Adrenal gland (tissue), 12 donors: ENCODE measurements around the gene ECE2. TPM values are rescaled to one million over a fixed set of nuclear protein-coding genes. Genes with fewer than 3 reads are reported as not detected.
"Not testable (repeated sequence)": the region's sequence is repeated elsewhere in the genome, so short reads cannot be mapped to it uniquely, and the experiment has no call there.

ENCODE experiments used
- DNase-seq, 7 donors: peaks; one replicate each; pipeline ENCODE4 v3.0.0-alpha.2; 2019 to 2020
- H3K27ac ChIP-seq, 5 donors: fragments of 200-600 bp; sonication (generic) in 4 of 5; 1 replicate in 3 of 5; 2 replicates in 2 of 5; pipeline versions ENCODE4 v1.5.1 to v1.8.0; 2016 to 2020; ENCODE audit warnings: mild to moderate bottlenecking in 1 of 5
- H3K27me3 ChIP-seq: fragments of 200-600 bp; 2 replicates; pipeline ENCODE4 v1.8.0; 2021
- H3K36me3 ChIP-seq, 2 donors: fragments of 200-600 bp; replicated peaks in 1 of 2; 1 replicate in 1 of 2; 2 replicates in 1 of 2; pipeline versions ENCODE4 v1.5.1 to v1.8.0; 2018 to 2022
- H3K4me1 ChIP-seq, 2 donors: fragments of 200-600 bp; replicated peaks in 1 of 2; 1 replicate in 1 of 2; 2 replicates in 1 of 2; pipeline versions ENCODE4 v1.5.1 to v1.8.0; 2018 to 2021
- H3K4me3 ChIP-seq, 4 donors: fragments of 200-600 bp; sonication (generic) in 3 of 4; one replicate each; pipeline ENCODE4 v1.5.1; 2016 to 2018
- H3K9me3 ChIP-seq, 3 donors: fragments of 200-600 bp; sonication (generic) in 1 of 3; replicated peaks in 1 of 3; 1 replicate in 2 of 3; 2 replicates in 1 of 3; pipeline versions ENCODE4 v1.5.1 to v1.8.0; 2016 to 2021
- CTCF ChIP-seq, 6 experiments: fragments of 450-650 bp in 4 of 6; fragments of 200-600 bp in 2 of 6; sonication (generic) in 1 of 6; IDR thresholded peaks; 1 replicate in 5 of 6; 2 replicates in 1 of 6; pipeline versions ENCODE4 v1.5.1 to v1.8.0; 2016 to 2021; ENCODE audit warnings: antibody characterized with exemption in 6 of 6, mild to moderate bottlenecking in 2 of 6, moderate library complexity in 1 of 6
- POLR2A ChIP-seq, 2 donors: fragments of 450-650 bp; IDR thresholded peaks; one replicate each; pipeline ENCODE4 v1.6.1; 2017; ENCODE audit warnings: antibody characterized with exemption in 2 of 2, mild to moderate bottlenecking in 2 of 2, moderate library complexity in 1 of 2
- WGBS, 4 donors: extraction: QIAGEN DNeasy Blood & Tissue Kit in 2 of 4; methylation state at CpG; one replicate each; pipeline versions ENCODE4 v1.1.5 to v1.1.7; 2013 to 2017; 5-methylcytosine and 5-hydroxymethylcytosine counted together
- intact Hi-C, 2 donors: fragments of 100-400 bp; cut with DNase I; formaldehyde crosslinking; loops; one replicate each; pipeline versions ENCODE4 v1.14.1 to v1.15.0; 2022 to 2023
- microRNA counts, 2 donors: library from miRNA; unstranded; fragments of <30 nt; microRNA quantifications; one replicate each; lab custom pipeline; 2016
- microRNA-seq, 3 donors: library from miRNA; unstranded; fragments of <30 nt; microRNA quantifications; one replicate each; pipeline ENCODE4, GENCODE V29; 2017 to 2020
- polyA plus RNA-seq, 3 donors: library from polyadenylated mRNA; stranded (reverse); fragments of 200-250 nt in 2 of 3; fragments of 350-450 nt in 1 of 3; fragmentation: Illumina TruSeq in 1 of 3; extraction: RNeasy Lipid Tissue Mini Kit (QIAGEN cat#74804) in 1 of 3; gene quantifications; one replicate each; pipeline ENCODE4 v1.2.3, GENCODE V29; 2013 to 2014
- small RNA-seq, 2 donors: library from RNA; depleted of rRNA; stranded (forward); fragments of <200 nt; gene quantifications; one replicate each; pipeline ENCODE3, GENCODE V24; 2016
- total RNA-seq, 9 donors: library from RNA; depleted of rRNA in 4 of 9; stranded (reverse); fragments of >200 nt in 4 of 9; fragments of 120-200 nt in 1 of 9; fragmentation: NEBNext Ultra II Directional in 1 of 9; extraction: Animal tissue kit (Norgen Biotek cat#: 25700) in 1 of 9; gene quantifications; one replicate each; pipeline versions ENCODE4 v1.1.0 to v1.2.4, GENCODE V29; 2013 to 2023
- donor health status: healthy with polysubstance abuse.
- donor health status: Bipolar disorder and iron deficiency.
- donor health status: DM: yes; HTN: yes; CAD: no.
- donor health status: DM: no; HTN: no; CAD: no.
- donor health status: DM: no; HTN: no; CAD: no.
- donor health status: DM: yes; HTN: yes; CAD: no.

Gene ECE2
- total and polyA plus RNA-seq, 12 donors: 0.27 to 15.2 (median 5.8) TPM; not detected in 4

GRCh38 chr3:184338511-184338945 is 62.7 kb downstream of the ECE2 start:
- H3K9me3 ChIP-seq: no peaks in the 10 kb centered on the region
- no peaks in the 10 kb centered on the region for H3K27me3 ChIP-seq
- H3K4me1 ChIP-seq: peaks cover 13 to 37% of the 10 kb centered on the region in 2 donors
- peak in 6 of 7 donors; percentile 40 to 94 (median 64) for DNase-seq
- H3K4me3 ChIP-seq: peak overlapping the region in 1 of 4 donors; percentile 5
- intact Hi-C loops: no loop called here
- WGBS, 4 donors: 36 to 80% (median 45%) methylated on average over 5 to 37 of the region's 37 CpGs
- H3K27ac ChIP-seq: peak overlapping the region in 3 of 5 donors; percentile 60 to 98 (median 97)
- peaks cover 0 to 41% of the 10 kb centered on the region in 2 donors for H3K36me3 ChIP-seq
- TF ChIP-seq POLR2A (IDR thresholded peaks at IDR 0.05): no peak
- TF ChIP-seq CTCF (IDR thresholded peaks at IDR 0.05): peak in 2 of 6 experiments; percentile 9 to 13

- DNase-seq: no peak
- TF ChIP-seq CTCF (IDR thresholded peaks at IDR 0.05): no peak
- TF ChIP-seq POLR2A (IDR thresholded peaks at IDR 0.05): no peak
- peaks cover 13 to 37% of the 10 kb centered on the region in 2 donors for H3K4me1 ChIP-seq
- H3K27me3 ChIP-seq: no peaks in the 10 kb centered on the region
- no peaks in the 10 kb centered on the region for H3K9me3 ChIP-seq
- 68 to 77% (median 74%) methylated on average over 8 of the region's 8 CpGs for WGBS, 4 donors
- H3K4me3 ChIP-seq: peak overlapping the region in 1 of 4 donors; percentile 5
- peak overlapping the region in 2 of 5 donors; percentile 97 to 98 for H3K27ac ChIP-seq
- peaks cover 0 to 41% of the 10 kb centered on the region in 2 donors for H3K36me3 ChIP-seq
- intact Hi-C loops: no loop called here
Measured at GRCh38 chr3:184339001-184339400, 63.2 kb downstream of the ECE2 start.

GRCh38 chr3:184339451-184340135 is 63.8 kb downstream of the ECE2 start:
- 88 to 95% (median 93%) methylated on average over 16 to 19 of the region's 19 CpGs for WGBS, 4 donors
- intact Hi-C loops: loop anchor here in 1 of 2 donors (5.0 kb wide), 1 partner anchor 32 kb away; no protein-coding TSS in a partner anchor
- H3K4me1 ChIP-seq: peaks cover 13 to 32% of the 10 kb centered on the region in 2 donors

GRCh38 chr3:184341925-184342324 is 66.1 kb downstream of the ECE2 start:
- Histone ChIP-seq H3K4me3 (no peak overlapping the region), H3K27ac (no peak overlapping the region), H3K4me1 (peaks cover 12 to 29% of the 10 kb centered on the region in 2 donors), H3K27me3 (no peaks in the 10 kb centered on the region), H3K9me3 (no peaks in the 10 kb centered on the region), H3K36me3 (peaks cover 0 to 36% of the 10 kb centered on the region in 2 donors)
- DNase-seq: no peak
- intact Hi-C loops: loop anchor here in 1 of 2 donors (5.0 kb wide), 1 partner anchor 35 kb away; no protein-coding TSS in a partner anchor
- 72 to 86% (median 78%) methylated on average over 7 of the region's 7 CpGs for WGBS, 4 donors
- TF ChIP-seq POLR2A (IDR thresholded peaks at IDR 0.05): no peak
- no peak for TF ChIP-seq CTCF (IDR thresholded peaks at IDR 0.05)

More at GRCh38 chr3:184339451-184340135, 63.8 kb downstream of the ECE2 start:
- H3K4me3 ChIP-seq, H3K9me3 ChIP-seq, H3K27me3 ChIP-seq, DNase-seq: not testable (repeated sequence)
- Histone ChIP-seq H3K27ac (peak overlapping the region in 1 of 5 donors; percentile 97), H3K36me3 (peaks cover 0 to 40% of the 10 kb centered on the region in 2 donors)

MicroRNAs encoded within 50 kb of the gene (microRNA counts, 767-probe panel; counts per million panel counts)
- 0 counts per million in 2 donors for microRNA hsa-miR-1224-3p (lab: Ali Mortazavi, UCI)
- 0 counts per million in 2 donors for microRNA hsa-miR-1224-5p (lab: Ali Mortazavi, UCI)

Small RNA genes within 50 kb of the gene (microRNA-seq; reads per million reads assigned to microRNA genes)
- gene MIR1224: 197 to 629 (median 246) reads per million in 3 donors

Small RNA genes within 50 kb of the gene (small RNA-seq; reads per million reads assigned to genes)
- gene MIR1224 (14.5 to 15.7 reads per million in 2 donors), gene SNORD66 (2,622 to 2,788 reads per million in 2 donors)

Other genes with a start within 250 kb of the ECE2 start
- not detected for gene HTR3D, start 244.3 kb upstream of the ECE2 start, total RNA-seq
- gene HTR3D, start 244.3 kb upstream of the ECE2 start, polyA plus RNA-seq: not detected
- not detected for gene HTR3C, start 223.0 kb upstream of the ECE2 start, total RNA-seq
- under 1 TPM in 1 of 3 donors, not detected in 2; 0.03 TPM for gene HTR3C, start 223.0 kb upstream of the ECE2 start, polyA plus RNA-seq
- not detected for gene HTR3E, start 179.0 kb upstream of the ECE2 start, total RNA-seq
- not detected for gene HTR3E, start 179.0 kb upstream of the ECE2 start, polyA plus RNA-seq
- 10 to 100 TPM; 19.1 to 50.8 (median 40.2) TPM for gene EIF2B5, start 140.7 kb upstream of the ECE2 start, total RNA-seq
- 10 to 100 TPM; 45.9 to 56.1 (median 49.0) TPM for gene EIF2B5, start 140.7 kb upstream of the ECE2 start, polyA plus RNA-seq
- 10 to 100 TPM; 34.1 to 94.1 (median 64.2) TPM for gene DVL3, start 120.6 kb upstream of the ECE2 start, total RNA-seq
- 10 to 100 TPM; 45.8 to 92.9 (median 69.8) TPM for gene DVL3, start 120.6 kb upstream of the ECE2 start, polyA plus RNA-seq
- 100 to 1,000 TPM; 305 to 700 (median 594) TPM for gene AP2M1, start 101.2 kb upstream of the ECE2 start, total RNA-seq
- 100 to 1,000 TPM; 250 to 882 (median 362) TPM for gene AP2M1, start 101.2 kb upstream of the ECE2 start, polyA plus RNA-seq
- 100 to 1,000 TPM in 8 of 9 donors, 10 to 100 TPM in 1; 93.6 to 292 (median 150) TPM for gene ABCF3, start 89.8 kb upstream of the ECE2 start, total RNA-seq
- gene ABCF3, start 89.8 kb upstream of the ECE2 start, polyA plus RNA-seq: 100 to 1,000 TPM; 189 to 353 (median 289) TPM
- 100 to 1,000 TPM in 3 of 9 donors, 10 to 100 TPM in 5, 1 to 10 TPM in 1; 1.1 to 140 (median 65.8) TPM for gene VWA5B2, start 46.4 kb upstream of the ECE2 start, total RNA-seq
- gene VWA5B2, start 46.4 kb upstream of the ECE2 start, polyA plus RNA-seq: 1,000 to 10,000 TPM in 1 of 3 donors, 100 to 1,000 TPM in 1, 10 to 100 TPM in 1; 29.8 to 1,120 (median 268) TPM
- 100 to 1,000 TPM in 1 of 9 donors, 10 to 100 TPM in 8; 27.7 to 107 (median 59.0) TPM for gene ALG3, start 27.1 kb upstream of the ECE2 start, total RNA-seq
- gene ALG3, start 27.1 kb upstream of the ECE2 start, polyA plus RNA-seq: 10 to 100 TPM; 32.8 to 71.4 (median 42.3) TPM
- 1 to 10 TPM; 2.7 to 8.3 (median 4.3) TPM for gene EEF1AKMT4, start 26.4 kb upstream of the ECE2 start, total RNA-seq
- 1 to 10 TPM; 1.8 to 6.6 (median 2.5) TPM for gene EEF1AKMT4, start 26.4 kb upstream of the ECE2 start, polyA plus RNA-seq
- gene CAMK2N2, start 14.5 kb upstream of the ECE2 start, total RNA-seq: 10 to 100 TPM in 2 of 9 donors, 1 to 10 TPM in 4, under 1 TPM in 1, not detected in 2; 0.47 to 39.3 (median 6.9) TPM
- 10 to 100 TPM in 2 of 3 donors, 1 to 10 TPM in 1; 6.1 to 24.2 (median 12.4) TPM for gene CAMK2N2, start 14.5 kb upstream of the ECE2 start, polyA plus RNA-seq
- gene PSMD2, start 23.2 kb downstream of the ECE2 start, total RNA-seq: 100 to 1,000 TPM; 190 to 392 (median 236) TPM
- 100 to 1,000 TPM in 1 of 3 donors, 10 to 100 TPM in 2; 65.1 to 412 (median 73.8) TPM for gene PSMD2, start 23.2 kb downstream of the ECE2 start, polyA plus RNA-seq
- 100 to 1,000 TPM; 231 to 600 (median 356) TPM for gene EIF4G1, start 38.6 kb downstream of the ECE2 start, total RNA-seq
- 100 to 1,000 TPM; 248 to 411 (median 268) TPM for gene EIF4G1, start 38.6 kb downstream of the ECE2 start, polyA plus RNA-seq
- gene FAM131A, start 61.6 kb downstream of the ECE2 start, total RNA-seq: 10 to 100 TPM; 13.9 to 42.4 (median 32.5) TPM
- 10 to 100 TPM; 13.3 to 43.0 (median 39.4) TPM for gene FAM131A, start 61.6 kb downstream of the ECE2 start, polyA plus RNA-seq
- gene CLCN2, start 85.6 kb downstream of the ECE2 start, total RNA-seq: 10 to 100 TPM in 5 of 9 donors, 1 to 10 TPM in 4; 7.5 to 24.4 (median 13.3) TPM
- gene CLCN2, start 85.6 kb downstream of the ECE2 start, polyA plus RNA-seq: 10 to 100 TPM; 11.4 to 27.8 (median 22.3) TPM
- 100 to 1,000 TPM in 1 of 9 donors, 10 to 100 TPM in 8; 63.1 to 101 (median 71.2) TPM for gene POLR2H, start 85.7 kb downstream of the ECE2 start, total RNA-seq
- 100 to 1,000 TPM in 2 of 3 donors, 10 to 100 TPM in 1; 87.7 to 199 (median 194) TPM for gene POLR2H, start 85.7 kb downstream of the ECE2 start, polyA plus RNA-seq
- gene THPO, start 102.2 kb downstream of the ECE2 start, total RNA-seq: 1 to 10 TPM in 3 of 9 donors, under 1 TPM in 3, not detected in 3; 0.11 to 5.3 (median 1.6) TPM
- gene THPO, start 102.2 kb downstream of the ECE2 start, polyA plus RNA-seq: 1 to 10 TPM in 2 of 3 donors, under 1 TPM in 1; 0.82 to 4.4 (median 2.2) TPM
- gene CHRD, start 104.0 kb downstream of the ECE2 start, total RNA-seq: 100 to 1,000 TPM in 1 of 9 donors, 10 to 100 TPM in 6, 1 to 10 TPM in 2; 1.1 to 101 (median 23.7) TPM
- gene CHRD, start 104.0 kb downstream of the ECE2 start, polyA plus RNA-seq: 10 to 100 TPM in 2 of 3 donors, 1 to 10 TPM in 1; 1.9 to 51.0 (median 41.2) TPM